Neuronal stem cell (in vitro differentiated cells): ENCODE measurements around the gene YJU2.

Experiments
- DNase-seq: peaks from one replicate; pipeline ENCODE4 v3.0.0-alpha.2; 2013; ENCODE audit warnings: low spot score
- H2AFZ ChIP-seq: one replicate; pipeline ENCODE4 v1.6.1; 2013; ENCODE audit warnings: mild to moderate bottlenecking, low read length, inconsistent platforms
- H2AK5ac ChIP-seq: 2 replicates; pipeline ENCODE4 v1.6.1; 2013; ENCODE audit warnings: low read depth, mild to moderate bottlenecking, inconsistent platforms, low read length, moderate library complexity, mixed read lengths
- H2BK120ac ChIP-seq: 2 replicates; pipeline ENCODE4 v1.6.1; 2013; ENCODE audit warnings: low read depth, mild to moderate bottlenecking, inconsistent platforms, low read length, moderate library complexity, mixed read lengths
- H2BK12ac ChIP-seq: one replicate; pipeline ENCODE4 v1.6.1; 2013; ENCODE audit warnings: low read length, inconsistent platforms
- H2BK15ac ChIP-seq: 2 replicates; pipeline ENCODE4 v1.6.1; 2013; ENCODE audit warnings: mild to moderate bottlenecking, low read length, inconsistent platforms, mixed read lengths
- H2BK5ac ChIP-seq: one replicate; pipeline ENCODE4 v1.6.1; 2013; ENCODE audit warnings: inconsistent platforms, mild to moderate bottlenecking, low read length, moderate library complexity
- H3K14ac ChIP-seq: one replicate; pipeline ENCODE4 v1.6.1; 2013; ENCODE audit warnings: low read length, inconsistent platforms
- H3K18ac ChIP-seq: 2 replicates; pipeline ENCODE4 v1.6.1; 2013; ENCODE audit warnings: low read length, inconsistent platforms
- H3K23ac ChIP-seq: 2 replicates; pipeline ENCODE4 v1.6.1; 2013; ENCODE audit warnings: low read depth, mild to moderate bottlenecking, mixed read lengths, low read length, inconsistent platforms; ENCODE audit not compliant: poor library complexity
- H3K27ac ChIP-seq: replicated peaks from 3 replicates; pipeline ENCODE4 v1.5.1; 2013; ENCODE audit warnings: low read length, inconsistent platforms
- H3K27me3 ChIP-seq, 3 experiments: 2 replicates each; pipeline ENCODE4 v1.6.1; 2013; ENCODE audit warnings: low read length in 3 of 3, mild to moderate bottlenecking in 2 of 3, inconsistent platforms in 1 of 3, low read depth in 1 of 3, mixed read lengths in 1 of 3, moderate library complexity in 1 of 3; ENCODE audit not compliant: control insufficient read depth in 3 of 3, insufficient read depth in 3 of 3
- H3K36me3 ChIP-seq, 2 donors: replicated peaks in 1 of 2; 2 replicates each; pipeline ENCODE4 v1.6.1; 2013; ENCODE audit warnings: low read length in 2 of 2; ENCODE audit not compliant: control insufficient read depth in 2 of 2, insufficient read depth in 2 of 2
- H3K4ac ChIP-seq: 2 replicates; pipeline ENCODE4 v1.6.1; 2013; ENCODE audit warnings: inconsistent platforms, mild to moderate bottlenecking, low read length, moderate library complexity
- H3K4me1 ChIP-seq, 2 donors: 1 replicate in 1 of 2; 2 replicates in 1 of 2; pipeline ENCODE4 v1.6.1; 2013; ENCODE audit warnings: low read length in 2 of 2, low read depth in 1 of 2; ENCODE audit not compliant: control insufficient read depth in 2 of 2, insufficient read depth in 1 of 2
- H3K4me2 ChIP-seq: one replicate; pipeline ENCODE4 v1.6.1; 2013; ENCODE audit warnings: mild to moderate bottlenecking, low read length, inconsistent platforms; ENCODE audit not compliant: insufficient read depth, poor library complexity, severe bottlenecking
- H3K4me3 ChIP-seq, 2 donors: 2 replicates each; pipeline ENCODE4 v1.5.1; 2013; ENCODE audit warnings: low read length in 2 of 2, mild to moderate bottlenecking in 2 of 2, inconsistent platforms in 1 of 2, moderate library complexity in 1 of 2
- H3K79me1 ChIP-seq: one replicate; pipeline ENCODE4 v1.6.1; 2013; ENCODE audit warnings: low read depth, mild to moderate bottlenecking, inconsistent platforms, low read length, moderate library complexity
- H3K9ac ChIP-seq: one replicate; pipeline ENCODE4 v1.6.1; 2013; ENCODE audit warnings: mild to moderate bottlenecking, low read depth, low read length, inconsistent platforms; ENCODE audit not compliant: poor library complexity
- H3K9me3 ChIP-seq, 2 donors: replicated peaks in 1 of 2; 2 replicates each; pipeline versions ENCODE3 to v1.6.1; 2013; ENCODE audit warnings: low read length in 2 of 2, mild to moderate bottlenecking in 2 of 2, inconsistent platforms in 1 of 2, low read depth in 1 of 2, mixed read lengths in 1 of 2, moderate library complexity in 1 of 2; ENCODE audit not compliant: control insufficient read depth in 2 of 2, insufficient read depth in 1 of 2
- H4K8ac ChIP-seq: one replicate; pipeline ENCODE4 v1.6.1; 2013; ENCODE audit warnings: low read depth, mild to moderate bottlenecking, inconsistent platforms, low read length, moderate library complexity
- H4K91ac ChIP-seq: one replicate; pipeline ENCODE4 v1.6.1; 2013; ENCODE audit warnings: low read length, low read depth, mild to moderate bottlenecking, inconsistent platforms; ENCODE audit not compliant: poor library complexity
- WGBS, 2 donors: extraction: QIAGEN DNeasy Blood & Tissue Kit; methylation state at CpG; one replicate each; pipeline ENCODE4 v1.1.7; 2013; ENCODE audit warnings: missing lambda C conversion rate in 2 of 2, mixed read lengths in 1 of 2; ENCODE audit not compliant: insufficient read length in 2 of 2, insufficient replicate concordance in 1 of 2; ENCODE audit errors: extremely low coverage in 2 of 2; 5-methylcytosine and 5-hydroxymethylcytosine counted together

The YJU2 gene

GRCh38 chr19:4295972-4296771 is 49.3 kb downstream of the YJU2 start:
- Histone ChIP-seq H3K36me3 (no peaks in the 10 kb centered on the region), H4K91ac (no peak overlapping the region), H3K4me3 (no peak overlapping the region)

GRCh38 chr19:4297901-4298809 is 51.3 kb downstream of the YJU2 start:
- H3K4me2 ChIP-seq = no peak overlapping the region
- peak overlapping the region; percentile 7 for H2BK15ac ChIP-seq
- H2AK5ac ChIP-seq = no peak overlapping the region
- H3K4ac ChIP-seq = no peak overlapping the region
- H4K8ac ChIP-seq = no peak overlapping the region
- no peak overlapping the region for H3K14ac ChIP-seq
- no peaks in the 10 kb centered on the region for H3K27me3 ChIP-seq
- H3K27ac ChIP-seq = no peak overlapping the region
- no peak for DNase-seq
- no peaks in the 10 kb centered on the region for H3K9me3 ChIP-seq
- no CpG with 5 or more reads among the region's 27 CpGs for WGBS, 2 donors
- H3K4me3 ChIP-seq = no peak overlapping the region
- H4K91ac ChIP-seq = no peak overlapping the region
- no peaks in the 10 kb centered on the region for H3K79me1 ChIP-seq
- no peak overlapping the region for H2BK5ac ChIP-seq
- no peak overlapping the region for H3K9ac ChIP-seq
- H2BK120ac ChIP-seq = no peak overlapping the region
- H2BK12ac ChIP-seq = no peak overlapping the region
- peaks cover 0 to 7% of the 10 kb centered on the region in 2 donors for H3K4me1 ChIP-seq
- H3K36me3 ChIP-seq = no peaks in the 10 kb centered on the region
- H2AFZ ChIP-seq = no peak overlapping the region
- peak overlapping the region; percentile 84 for H3K18ac ChIP-seq
- peak overlapping the region; percentile 94 for H3K23ac ChIP-seq

More at GRCh38 chr19:4295972-4296771, 49.3 kb downstream of the YJU2 start:
- no CpG with 5 or more reads among the region's 14 CpGs for whole genome bisulfite sequencing, 2 donors
- H2AK5ac ChIP-seq = no peak overlapping the region
- no peak overlapping the region for H3K4me2 ChIP-seq
- peaks cover 3 to 5% of the 10 kb centered on the region in 2 donors for H3K4me1 ChIP-seq
- no peak overlapping the region for H3K27ac ChIP-seq
- H3K9me3 ChIP-seq = no peaks in the 10 kb centered on the region
- no peak overlapping the region for H3K23ac ChIP-seq
- no peak overlapping the region for H2BK5ac ChIP-seq
- no peaks in the 10 kb centered on the region for H3K79me1 ChIP-seq
- no peak overlapping the region for H3K14ac ChIP-seq
- DNase-seq = no peak
- no peak overlapping the region for H3K9ac ChIP-seq
- H3K4ac ChIP-seq = no peak overlapping the region
- peak overlapping the region; percentile 12 for H3K18ac ChIP-seq
- H2BK15ac ChIP-seq = no peak overlapping the region
- H3K27me3 ChIP-seq = no peaks in the 10 kb centered on the region
- no peak overlapping the region for H4K8ac ChIP-seq
- H2BK12ac ChIP-seq = peak overlapping the region; percentile 36
- H2AFZ ChIP-seq = no peak overlapping the region
- no peak overlapping the region for H2BK120ac ChIP-seq

- Histone ChIP-seq H3K9ac (no peak overlapping the region), H3K14ac (no peak overlapping the region), H3K4me1 (peaks cover 0 to 7% of the 10 kb centered on the region in 2 donors), H3K4me3 (no peak overlapping the region), H2AFZ (no peak overlapping the region), H2BK12ac (no peak overlapping the region), H3K9me3 (no peaks in the 10 kb centered on the region), H2BK15ac (no peak overlapping the region), H4K8ac (no peak overlapping the region), H3K4ac (no peak overlapping the region), H3K79me1 (no peaks in the 10 kb centered on the region), H3K18ac (no peak overlapping the region), H2AK5ac (no peak overlapping the region), H3K36me3 (no peaks in the 10 kb centered on the region), H4K91ac (no peak overlapping the region), H3K27me3 (no peaks in the 10 kb centered on the region), H3K23ac (no peak overlapping the region), H3K27ac (no peak overlapping the region), H2BK5ac (no peak overlapping the region), H2BK120ac (no peak overlapping the region), H3K4me2 (no peak overlapping the region)
- no peak for DNase-seq
- WGBS, 2 donors = no CpG with 5 or more reads among the region's 8 CpGs
Observed at GRCh38 chr19:4298810-4299550, 52.1 kb downstream of the YJU2 start.
